HG03469 (cell line): ENCODE results near the gene TRAP1.

Source experiments
- ATAC-seq: cut with Tn5 transposase; IDR thresholded peaks from one replicate; pipeline ENCODE4 v1.9.1; 2021; ENCODE audit warnings: mild to moderate bottlenecking, moderate library complexity, moderate number of reproducible peaks; ENCODE audit not compliant: unreplicated experiment

Gene TRAP1

DNA sequence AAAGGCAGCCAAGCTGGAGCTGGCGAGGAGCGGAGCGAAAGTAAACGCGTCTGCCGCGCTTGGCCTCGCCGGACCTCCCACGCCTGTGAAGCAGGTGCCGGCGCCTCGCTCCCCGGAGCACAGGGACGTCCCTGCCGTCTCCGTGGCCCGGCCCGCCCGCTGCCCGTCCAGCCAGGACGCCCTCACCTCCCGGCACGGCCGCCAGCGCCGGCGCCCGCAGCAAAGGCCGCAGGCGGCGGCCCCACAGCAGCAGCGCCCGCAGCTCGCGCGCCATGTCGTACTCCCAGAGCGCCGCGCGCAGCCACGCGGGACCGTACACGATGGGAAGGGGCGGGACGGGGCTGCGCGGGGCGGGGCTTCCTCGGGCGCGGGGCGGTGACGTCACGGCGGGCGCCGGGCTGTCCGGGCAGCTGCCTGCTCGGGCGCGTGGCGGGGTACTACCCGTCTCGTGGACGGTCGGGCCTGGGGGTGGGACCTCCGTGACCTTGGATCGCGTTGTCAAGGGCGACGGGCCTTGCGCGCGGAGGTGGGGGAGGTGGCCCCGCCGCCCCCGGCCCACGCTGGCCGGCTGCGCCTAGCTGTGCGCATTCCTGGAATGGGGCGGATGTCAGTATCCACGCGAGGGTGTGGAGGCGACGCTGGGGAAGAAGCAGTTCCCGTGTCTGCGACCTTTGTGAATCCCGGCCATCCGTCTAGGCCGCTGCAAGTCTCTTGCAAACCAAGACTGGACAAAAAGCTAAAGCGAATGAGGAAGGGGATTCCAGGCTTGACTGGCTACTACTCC is at the start of gene TRAP1:
Gene TRAP1 (minus strand): TSS at position 290 of the 784 bp plus-strand sequence. CDS start 16 bp downstream, at position 274.
- peak; percentile 63 for ATAC-seq

DNA sequence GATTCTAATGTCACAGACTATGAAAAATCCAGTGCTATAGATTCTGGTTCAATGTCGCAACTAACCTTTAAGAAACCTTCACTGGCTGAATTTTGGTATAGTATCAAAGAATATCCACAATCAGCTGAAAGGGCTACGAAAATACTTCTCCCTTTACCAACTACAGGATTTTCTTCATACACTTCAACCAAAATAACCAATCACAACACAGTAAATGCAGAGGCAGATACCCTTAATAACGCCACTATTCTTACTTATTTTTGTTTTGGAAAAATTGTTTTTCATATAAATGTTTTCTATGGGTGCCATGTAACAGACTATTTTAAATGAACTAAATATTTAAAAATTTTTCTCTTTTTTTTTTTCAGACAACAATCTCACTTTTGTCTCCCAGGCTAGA is 48.9 kb upstream of the TRAP1 start:
- ATAC-seq: no peak

DNA sequence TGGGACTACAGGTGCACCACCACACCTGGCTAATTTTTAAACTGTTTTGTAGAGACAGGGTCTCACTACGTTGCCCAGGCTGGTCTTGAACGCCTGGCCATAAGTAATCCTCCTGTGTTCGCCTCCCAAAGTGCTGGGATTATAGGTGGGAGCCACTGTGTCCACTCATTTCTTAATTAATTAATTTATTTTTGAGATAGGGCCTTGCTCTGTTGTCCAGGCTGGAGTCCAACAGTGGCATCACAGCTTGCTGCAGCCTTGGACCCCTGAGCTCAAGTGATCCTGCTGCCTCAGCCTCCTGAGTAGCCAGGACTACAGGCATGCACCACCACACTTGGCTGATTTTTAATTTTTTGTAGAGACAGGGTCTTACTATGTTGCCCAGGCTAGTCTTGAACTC is 47.1 kb upstream of the TRAP1 start:
- ATAC-seq: no peak

DNA sequence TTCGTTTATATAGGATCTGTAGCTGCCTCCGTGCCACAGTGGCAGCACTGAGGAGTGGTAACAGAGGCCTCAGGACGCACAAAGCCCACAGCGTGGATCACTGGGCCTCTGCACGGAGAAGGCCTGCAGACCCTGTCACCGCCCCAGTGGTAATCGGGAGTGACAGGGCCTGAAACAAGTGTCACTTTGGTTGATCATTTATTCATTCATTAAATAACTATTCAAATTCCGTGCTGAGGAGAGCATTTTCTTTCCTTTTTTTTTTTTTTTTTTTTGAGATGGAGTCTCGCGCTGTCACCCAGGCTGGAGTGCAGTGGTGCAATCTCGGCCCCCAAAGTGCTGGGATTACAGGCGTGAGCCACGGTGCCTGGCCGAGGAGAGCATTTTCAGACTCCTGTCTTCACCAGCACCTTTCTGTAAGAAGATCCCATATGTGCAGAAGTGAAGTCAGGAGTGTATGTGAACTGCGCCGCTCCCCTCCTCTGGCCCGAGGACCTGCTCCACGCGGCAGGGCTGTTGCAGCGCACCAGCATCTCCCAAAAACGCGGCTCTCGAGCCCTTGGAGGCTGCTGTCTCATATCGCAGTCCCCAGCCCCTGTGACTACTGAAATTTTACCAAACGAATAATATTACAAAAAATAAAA is 44.9 kb upstream of the TRAP1 start:
- ATAC-seq: no peak

DNA sequence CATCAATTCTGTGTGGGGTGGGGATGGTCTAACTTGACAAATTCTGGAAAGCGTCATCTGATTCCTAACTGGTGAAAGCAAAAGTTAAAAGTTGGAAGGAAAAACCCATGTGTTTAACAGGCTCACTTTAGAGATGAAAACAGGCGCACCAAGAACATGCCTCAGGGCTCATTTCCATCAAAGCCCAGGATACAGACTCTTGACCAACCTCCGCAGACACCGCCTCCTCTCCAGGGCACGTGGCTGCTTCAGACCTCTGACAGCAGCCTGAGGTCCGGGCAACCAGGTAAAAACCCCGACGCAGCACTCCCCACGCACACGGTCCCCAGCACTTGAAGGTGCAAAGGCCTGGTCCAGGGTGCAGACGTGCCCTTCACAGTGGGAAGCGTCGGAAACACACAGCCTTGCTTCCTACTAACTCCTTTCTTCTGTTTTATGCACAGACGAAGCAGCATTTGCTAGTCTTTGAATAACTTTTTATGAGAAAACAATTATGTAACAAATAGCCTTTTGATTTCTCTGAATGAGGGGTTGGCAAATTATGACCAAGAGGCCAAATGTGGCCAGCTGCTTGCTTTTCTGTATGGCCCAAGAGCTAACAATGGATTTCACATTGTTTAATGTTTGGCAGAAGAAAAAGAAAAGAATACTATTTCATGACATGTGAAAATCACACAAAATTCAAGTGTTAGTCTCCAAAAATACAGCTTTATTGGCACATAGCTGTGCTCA is 44.2 kb upstream of the TRAP1 start:
- ATAC-seq: no peak

DNA sequence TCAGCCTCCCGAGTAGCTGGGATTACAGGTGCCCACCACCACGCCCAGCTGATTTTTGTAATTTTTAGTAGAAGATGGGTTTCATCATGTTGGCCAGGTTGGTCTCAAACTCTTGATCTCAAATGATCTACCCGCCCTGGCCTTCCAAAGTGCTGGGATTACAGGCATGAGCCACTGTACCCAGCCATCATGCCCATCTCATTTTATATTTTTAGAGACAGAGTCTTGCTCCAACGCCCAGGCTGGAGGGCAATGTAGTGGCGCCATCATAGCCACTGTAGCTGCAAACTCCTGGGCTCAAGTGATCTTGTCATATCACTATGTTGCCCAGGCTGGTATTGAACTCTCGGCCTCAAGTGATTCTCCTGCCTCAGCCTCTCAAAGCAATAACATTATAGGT is 43.2 kb upstream of the TRAP1 start:
- no peak for ATAC-seq

DNA sequence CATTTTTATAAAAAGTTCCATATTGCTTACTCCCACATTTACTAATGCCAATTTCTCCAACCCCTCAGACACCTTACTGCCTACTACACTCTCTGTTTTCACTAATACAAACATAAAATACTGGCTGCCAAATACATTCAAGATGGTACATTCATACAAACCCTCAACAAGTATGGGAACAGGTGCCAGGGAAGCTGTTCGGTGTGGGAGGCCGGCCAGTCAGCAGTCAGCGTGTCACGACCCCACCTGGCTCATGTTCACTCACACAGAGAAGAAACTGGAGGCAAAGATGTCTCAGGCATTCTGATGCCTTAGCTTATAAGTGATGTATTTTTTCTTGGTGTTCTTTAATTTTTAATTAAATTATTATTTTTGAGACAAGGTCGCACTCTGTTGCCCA is 42.4 kb upstream of the TRAP1 start:
- no peak for ATAC-seq

DNA sequence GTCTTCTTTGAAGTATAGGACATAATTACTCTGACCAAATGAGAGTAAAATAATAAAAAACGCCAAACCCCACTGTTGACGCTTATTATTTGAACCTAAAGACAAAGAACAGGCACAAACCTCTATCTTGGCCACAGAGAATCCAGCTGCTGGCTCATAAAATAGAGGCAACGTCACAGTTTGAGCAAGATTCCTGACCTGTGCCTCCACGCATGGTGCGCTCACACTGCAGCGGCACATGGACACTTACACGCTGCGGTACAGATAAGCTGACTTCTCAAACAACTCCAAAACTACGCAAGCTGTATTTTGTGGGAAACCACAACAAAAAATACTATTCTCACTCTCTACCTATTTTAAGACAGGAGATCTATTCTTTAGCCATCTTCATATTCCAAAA is 38.8 kb upstream of the TRAP1 start:
- no peak for ATAC-seq

DNA sequence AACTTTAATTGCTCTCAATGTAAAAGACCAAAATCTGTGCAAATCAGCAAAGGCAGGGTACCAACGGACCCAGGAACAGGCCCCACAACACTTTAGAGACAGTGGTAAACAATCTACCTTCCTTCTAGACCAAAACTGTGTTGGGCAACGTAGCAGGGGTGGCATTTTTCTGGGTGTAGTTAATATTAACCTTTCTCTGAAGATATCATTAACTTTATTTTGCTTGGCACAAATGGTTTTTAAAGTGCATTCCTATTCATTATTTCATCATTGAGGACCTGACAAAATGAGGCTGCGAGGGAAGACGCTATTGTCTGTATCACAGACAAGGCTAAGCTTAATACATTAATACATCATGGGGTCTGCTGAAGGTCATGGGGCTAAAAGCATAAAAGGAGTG is 37.9 kb upstream of the TRAP1 start:
- ATAC-seq: no peak

DNA sequence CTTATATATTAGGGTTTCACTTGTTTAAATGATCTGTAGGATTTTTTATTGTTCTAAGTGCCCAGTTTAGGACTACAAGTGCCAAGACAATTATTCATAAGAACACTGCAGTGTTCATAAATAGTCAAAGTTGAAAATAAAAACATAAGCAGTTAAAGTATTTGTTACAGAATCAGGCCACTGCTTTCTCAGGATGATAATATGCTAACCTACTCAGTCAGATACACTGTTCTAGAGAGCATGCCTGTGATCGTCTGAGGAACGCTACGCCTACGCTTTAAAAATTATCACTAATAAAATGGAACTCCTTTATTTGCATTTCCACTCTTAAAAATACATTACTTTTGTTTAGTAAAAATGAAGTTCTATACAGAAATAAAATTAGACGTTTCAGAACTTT is 37.4 kb upstream of the TRAP1 start:
- ATAC-seq: no peak

DNA sequence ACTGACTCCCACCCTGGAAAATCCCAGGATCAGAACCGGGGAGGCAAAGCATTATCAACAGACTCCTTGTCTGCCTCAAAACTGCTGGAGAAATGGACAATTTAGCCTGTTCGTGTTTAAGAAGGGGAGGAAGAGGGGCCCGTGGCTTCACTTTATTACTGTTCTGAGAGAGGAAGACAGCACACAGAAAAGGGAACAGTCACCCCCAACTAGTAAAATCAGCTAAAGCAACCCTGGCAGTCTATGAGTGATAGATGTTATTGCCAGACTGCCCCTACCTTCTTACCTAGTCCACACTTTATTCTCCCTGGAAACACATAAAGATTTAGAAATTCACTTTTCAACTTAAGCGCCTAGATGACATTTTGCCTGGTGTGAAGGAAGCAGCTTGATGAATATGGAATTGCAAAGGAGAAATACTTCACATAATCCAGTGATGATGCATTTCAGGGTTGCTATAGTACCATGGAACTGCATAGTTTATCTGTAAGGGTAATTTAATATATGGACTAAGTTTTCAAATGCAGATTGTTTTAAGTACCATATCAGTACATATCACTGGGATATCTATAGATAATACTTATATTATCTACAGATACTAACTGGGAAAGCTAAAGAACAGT is 36.9 kb upstream of the TRAP1 start:
- ATAC-seq: no peak

DNA sequence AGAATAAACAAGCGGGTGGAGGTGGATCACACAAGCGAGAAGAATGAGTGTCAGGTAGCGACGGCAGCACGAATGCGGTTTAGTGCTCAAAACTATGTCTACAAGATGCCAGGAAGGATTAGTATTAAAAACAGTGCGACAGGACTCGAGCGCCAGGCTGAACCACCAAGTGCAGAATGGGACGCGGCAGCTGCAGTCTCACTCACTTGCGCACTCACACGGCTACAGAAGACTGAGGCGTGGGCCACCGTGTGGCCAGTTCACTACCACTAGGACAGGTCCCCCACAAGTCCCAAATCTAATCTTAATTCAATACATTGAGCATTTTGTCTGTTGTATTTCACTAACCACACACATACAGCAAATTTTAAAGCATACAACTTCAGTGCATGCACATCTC is 35.7 kb upstream of the TRAP1 start:
- ATAC-seq: no peak

DNA sequence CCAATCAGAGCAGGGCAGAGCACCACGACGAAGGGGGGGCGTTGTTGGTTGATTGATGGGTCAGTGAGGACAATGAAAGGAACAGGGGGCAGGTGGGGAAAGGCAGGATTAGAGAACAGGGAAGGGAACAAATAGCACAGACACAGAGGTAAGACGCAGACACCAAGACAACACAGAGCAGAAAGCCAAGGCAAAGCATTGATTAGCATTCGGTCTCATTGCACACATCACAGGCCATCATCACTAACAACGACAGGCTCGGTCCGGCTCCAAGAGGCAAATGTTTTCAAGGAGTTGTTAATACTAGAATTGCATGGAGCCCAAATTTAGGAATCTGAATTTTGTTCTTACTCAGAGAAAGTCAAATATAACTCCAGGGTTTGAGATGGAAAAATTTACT is 34.6 kb upstream of the TRAP1 start:
- ATAC-seq: no peak

DNA sequence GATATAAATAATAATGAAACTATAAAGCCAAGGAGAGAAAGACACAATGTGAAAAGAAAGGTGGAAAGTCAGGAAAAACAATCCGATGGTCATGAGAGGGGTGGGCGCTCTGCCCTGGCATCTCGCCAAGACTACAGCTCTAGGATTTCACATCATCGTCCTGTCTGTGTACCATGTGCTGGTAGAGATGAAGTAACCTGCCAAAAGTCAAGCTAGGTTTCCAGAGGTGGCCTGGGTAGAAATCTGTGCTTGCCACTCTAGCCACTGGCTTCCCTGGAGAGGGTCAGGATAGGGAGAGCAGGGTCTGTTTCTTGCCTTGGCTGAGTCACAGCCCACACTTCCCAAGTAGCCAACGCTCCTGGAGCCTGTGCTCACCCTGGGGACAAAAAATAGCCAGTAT is 31.0 kb upstream of the TRAP1 start:
- no peak for ATAC-seq

DNA sequence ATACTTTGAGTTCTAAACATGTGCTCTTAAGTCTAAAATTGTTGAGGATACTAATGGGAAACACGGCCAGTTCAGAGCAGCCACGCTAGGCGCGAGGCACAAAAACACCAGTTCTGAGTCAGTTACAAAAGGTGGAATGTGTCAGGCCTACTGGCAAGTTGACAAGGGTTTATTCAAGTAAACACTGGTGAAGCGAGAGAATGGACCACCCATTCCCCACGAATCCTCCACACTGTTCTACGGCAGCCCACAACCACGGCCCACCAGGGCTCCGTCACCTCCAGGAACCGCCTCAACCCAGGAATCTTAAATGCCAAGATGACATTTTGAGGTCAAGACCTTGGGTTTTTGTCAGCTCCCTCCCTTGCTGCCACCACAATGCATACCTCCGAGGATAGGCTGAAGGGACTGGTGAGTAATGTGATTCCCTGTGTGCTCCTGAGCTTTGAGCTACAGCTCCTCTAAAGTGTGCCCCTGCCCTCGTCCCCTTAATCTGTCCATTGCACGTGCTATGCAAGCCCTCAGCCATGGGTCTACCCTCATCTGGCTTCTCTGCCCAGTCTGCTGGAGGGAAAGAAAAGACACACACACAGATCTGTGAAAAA is 28.5 kb upstream of the TRAP1 start:
- no peak for ATAC-seq

DNA sequence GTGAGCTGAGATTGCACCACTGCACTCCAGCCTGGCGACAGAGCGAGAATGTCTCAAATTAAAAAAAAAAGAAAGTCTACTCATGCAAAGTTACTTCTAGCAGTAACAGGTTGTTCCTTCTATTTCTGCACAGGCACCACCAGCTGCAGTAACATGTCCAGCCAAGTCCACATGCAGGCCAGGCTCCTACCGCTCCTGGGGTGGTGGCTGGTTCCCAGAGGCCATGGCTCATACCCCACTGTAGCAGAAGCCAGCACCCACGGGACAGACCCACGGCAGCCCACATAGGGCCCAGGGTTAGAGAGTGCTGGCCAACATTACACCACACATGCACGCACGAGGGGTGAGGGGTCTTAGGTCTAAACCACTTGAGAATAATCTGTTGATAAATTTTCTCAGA is 26.7 kb upstream of the TRAP1 start:
- ATAC-seq: no peak

DNA sequence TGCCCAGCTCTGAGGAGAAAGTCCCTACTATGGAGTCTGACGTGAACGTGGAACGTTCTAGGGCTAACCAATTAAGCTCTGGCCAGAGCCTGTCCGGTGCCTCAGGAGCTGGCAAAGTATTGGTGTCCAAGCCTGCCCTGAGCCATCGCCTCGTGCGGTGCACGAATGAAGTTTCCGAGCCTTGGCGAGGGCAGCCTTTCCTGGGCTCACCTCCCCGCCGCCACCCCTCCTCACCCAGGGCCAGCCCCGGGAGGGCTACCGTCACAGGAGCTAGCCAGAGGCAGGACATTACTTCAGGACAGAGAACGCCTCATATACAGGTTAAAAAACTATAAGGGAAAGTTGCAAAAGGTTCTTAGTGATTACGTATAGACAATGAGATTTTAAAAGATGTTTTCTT is 23.6 kb upstream of the TRAP1 start:
- ATAC-seq: no peak

DNA sequence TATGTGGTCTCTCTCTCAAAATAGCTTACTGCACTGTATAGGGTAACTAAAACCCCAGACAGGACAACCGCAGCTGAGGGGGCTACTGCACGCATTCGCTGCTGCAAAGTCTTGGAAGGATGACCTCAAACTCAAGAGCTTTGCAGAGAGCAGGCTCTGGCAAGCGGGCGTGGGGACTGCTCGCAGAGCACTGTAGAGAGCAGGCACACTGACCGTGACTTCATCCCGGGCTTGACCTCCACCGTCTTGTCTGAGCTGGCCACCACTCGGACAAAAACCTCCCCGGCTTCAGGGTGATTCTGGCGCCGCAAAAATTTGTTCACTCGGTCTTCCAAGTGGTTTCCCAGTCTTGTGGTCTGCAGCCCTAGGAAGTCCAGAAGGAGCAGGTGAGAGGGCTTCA is 22.9 kb upstream of the TRAP1 start:
- no peak for ATAC-seq

DNA sequence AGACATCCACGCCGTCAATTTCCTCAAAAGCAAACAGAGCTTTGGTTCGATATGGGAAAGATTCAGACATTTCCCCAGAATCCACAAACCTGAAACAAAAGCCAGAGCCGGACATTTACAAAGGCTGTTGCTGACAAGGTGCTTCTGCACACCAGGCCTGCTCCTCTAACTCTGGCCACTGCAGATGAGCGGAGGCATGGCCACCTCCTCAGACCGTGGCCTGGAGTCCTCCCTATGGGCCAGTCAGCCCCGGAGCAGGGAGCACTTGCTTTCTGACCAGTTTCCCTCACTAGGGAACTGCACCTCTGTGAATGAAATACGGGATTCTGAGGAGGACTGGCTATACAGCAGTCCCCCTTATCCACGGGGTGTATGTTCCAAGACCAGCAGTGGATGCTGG is 22.3 kb upstream of the TRAP1 start:
- no peak for ATAC-seq

DNA sequence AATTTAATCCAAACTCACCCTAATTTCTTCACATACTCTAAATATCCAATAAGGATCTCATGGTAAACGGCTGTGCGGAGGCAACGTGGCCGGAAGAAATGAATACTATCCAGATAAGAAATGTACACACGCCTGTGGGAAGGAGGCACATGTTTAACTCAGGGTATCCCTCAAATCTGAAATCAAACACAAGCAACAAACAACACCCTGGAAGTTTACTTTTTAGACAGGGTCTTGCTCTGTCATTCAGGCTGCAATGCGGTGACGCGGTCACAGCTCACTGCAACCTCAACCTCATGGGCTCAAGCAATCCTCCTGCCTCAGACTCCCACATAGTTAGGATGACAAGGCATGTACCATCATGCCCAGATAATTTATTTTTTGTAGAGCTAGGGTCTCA is 21.2 kb upstream of the TRAP1 start:
- no peak for ATAC-seq

DNA sequence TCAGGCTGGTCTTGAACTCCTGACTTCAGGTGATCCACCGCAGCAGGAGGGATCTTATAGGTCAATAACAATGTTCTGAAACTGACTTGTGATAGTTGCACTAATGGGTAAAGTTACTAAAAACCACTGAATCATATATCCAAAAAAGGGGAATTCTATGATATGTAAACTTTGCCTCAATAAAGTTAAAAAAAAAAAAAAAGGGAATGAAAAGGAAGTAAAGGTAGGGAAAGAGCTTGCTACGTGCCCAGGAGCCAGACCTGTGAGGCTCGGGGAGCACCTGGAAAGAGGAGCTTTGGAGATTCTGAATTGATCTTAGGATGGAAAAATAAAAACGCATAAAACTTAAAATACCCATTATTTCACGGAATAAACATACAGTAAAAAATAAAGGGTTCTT is 20.8 kb upstream of the TRAP1 start:
- no peak for ATAC-seq
